ENCODE measurements around the gene ABCA13. TPM values are rescaled to one million over a fixed set of nuclear protein-coding genes. Genes with fewer than 3 reads are reported as not detected.
"Not testable (repeated sequence)": the region's sequence is repeated elsewhere in the genome, so short reads cannot be mapped to it uniquely, and the experiment has no call there.

Gene ABCA13
- total RNA-seq, 3 donors from 2014 or later: 0.43 to 1.6 (median 1.1) TPM

- ATAC-seq: peak; percentile 63
- H3K36me3 ChIP-seq (ENCODE audit: low read depth): no peaks in the 10 kb centered on the region
- H3K4me3 ChIP-seq: no peak overlapping the region
- no peak for TF ChIP-seq CTCF (IDR thresholded peaks at IDR 0.05)
- DNase-seq: peak in 2 of 3 donors; percentile 57 to 81
- intact Hi-C loops (cut with DNase I, micrococcal nuclease): no loop called here
- H3K4me1 ChIP-seq (ENCODE audit: low read depth): peaks cover 48% of the 10 kb centered on the region
- no peaks in the 10 kb centered on the region for H3K9me3 ChIP-seq
Observed at GRCh38 chr7:48140001-48140681, 31.1 kb upstream of the ABCA13 start.

- no peak for DNase-seq
Observed at GRCh38 chr7:48141521-48141920, 29.7 kb upstream of the ABCA13 start.

GRCh38 chr7:48144291-48144768 lies 26.9 kb upstream of the ABCA13 start:
- DNase-seq (peak in 2 of 3 donors; percentile 55 to 66), ATAC-seq (peak; percentile 67)
- intact Hi-C loops (cut with DNase I, micrococcal nuclease): no loop called here
- H3K36me3 ChIP-seq (ENCODE audit: low read depth): no peaks in the 10 kb centered on the region
- H3K4me1 ChIP-seq (ENCODE audit: low read depth): peaks cover 63% of the 10 kb centered on the region
- H3K4me3 ChIP-seq: no peak overlapping the region
- H3K9me3 ChIP-seq: no peaks in the 10 kb centered on the region
- TF ChIP-seq CTCF (IDR thresholded peaks at IDR 0.05): no peak

More at GRCh38 chr7:48141521-48141920, 29.7 kb upstream of the ABCA13 start:
- H3K4me1 ChIP-seq (ENCODE audit: low read depth): peaks cover 57% of the 10 kb centered on the region
- no peak for TF ChIP-seq CTCF (IDR thresholded peaks at IDR 0.05)
- H3K36me3 ChIP-seq (ENCODE audit: low read depth): no peaks in the 10 kb centered on the region
- no peaks in the 10 kb centered on the region for H3K9me3 ChIP-seq
- intact Hi-C loops (cut with DNase I, micrococcal nuclease): no loop called here
- no peak overlapping the region for H3K4me3 ChIP-seq
- no peak for ATAC-seq

- no peaks in the 10 kb centered on the region for H3K36me3 ChIP-seq (ENCODE audit: low read depth)
- no peak for TF ChIP-seq CTCF (IDR thresholded peaks at IDR 0.05)
- peak; percentile 71 for ATAC-seq
- peaks cover 44% of the 10 kb centered on the region for H3K4me1 ChIP-seq (ENCODE audit: low read depth)
- DNase-seq: peak in 2 of 3 donors; percentile 61 to 68
- H3K9me3 ChIP-seq: no peaks in the 10 kb centered on the region
- H3K4me3 ChIP-seq: no peak overlapping the region
- intact Hi-C loops (cut with DNase I, micrococcal nuclease): no loop called here
Observed at GRCh38 chr7:48147078-48147591, 24.1 kb upstream of the ABCA13 start.

GRCh38 chr7:48147690-48148089 lies 23.6 kb upstream of the ABCA13 start:
- H3K4me3 ChIP-seq; H3K9me3 ChIP-seq; intact Hi-C loops (cut with DNase I, micrococcal nuclease); H3K36me3 ChIP-seq (ENCODE audit: low read depth): not testable (repeated sequence)
- DNase-seq: peak in 2 of 3 donors; percentile 42 to 57
- H3K4me1 ChIP-seq (ENCODE audit: low read depth): peaks cover 41% of the 10 kb centered on the region
- peak; percentile 44 for ATAC-seq

GRCh38 chr7:48148311-48148710 lies 22.9 kb upstream of the ABCA13 start:
- no peaks in the 10 kb centered on the region for H3K9me3 ChIP-seq
- TF ChIP-seq CTCF (IDR thresholded peaks at IDR 0.05): no peak
- H3K36me3 ChIP-seq (ENCODE audit: low read depth): no peaks in the 10 kb centered on the region
- peaks cover 35% of the 10 kb centered on the region for H3K4me1 ChIP-seq (ENCODE audit: low read depth)
- intact Hi-C loops (cut with DNase I, micrococcal nuclease): no loop called here
- DNase-seq (no peak), ATAC-seq (peak; percentile 61)
- no peak overlapping the region for H3K4me3 ChIP-seq
